Inflammatory macrophage treated with lipopolysaccharide for 4 hours (primary cell): ENCODE data around the gene RABL3.
"Not testable (repeated sequence)": the region's sequence is repeated elsewhere in the genome, so short reads cannot be mapped to it uniquely, and the experiment has no call there.

ENCODE experiments used
- DNase-seq: peaks from one replicate; pipeline ENCODE4 v3.0.0-alpha.2; 2020

Gene RABL3

DNA sequence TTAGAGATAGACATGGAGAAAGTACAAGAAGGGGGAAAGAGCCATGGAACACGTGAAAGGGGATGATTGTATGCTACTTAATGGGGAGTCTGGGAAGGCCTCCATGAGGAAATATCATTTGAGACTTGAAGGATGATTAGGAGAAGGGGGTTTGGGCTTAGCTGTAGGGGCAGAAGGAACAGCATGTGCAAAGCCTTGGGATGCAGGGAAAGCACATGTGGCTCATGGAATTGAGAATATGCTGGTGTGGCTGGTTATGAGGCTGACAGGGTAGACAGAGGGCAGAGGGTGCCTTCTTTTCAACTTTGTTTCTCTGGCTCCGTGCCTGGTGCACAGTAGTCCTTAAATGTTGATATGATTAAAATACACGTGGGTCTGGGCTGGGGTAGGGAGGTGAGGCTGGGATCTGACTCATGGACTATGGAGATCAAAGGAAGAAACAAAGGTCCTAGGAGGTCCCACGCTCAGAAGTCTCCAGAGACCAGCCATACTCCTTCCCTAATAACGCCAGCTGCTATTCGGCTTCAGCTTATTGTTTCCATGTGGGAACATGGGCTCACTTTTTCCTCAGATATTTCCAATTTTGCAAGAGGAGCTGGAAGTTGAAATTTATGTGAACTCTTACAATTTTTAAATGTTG, 1.4 kb upstream of the RABL3 start:
- no peak for DNase-seq

- DNase-seq: peak; percentile 35
Measured at GRCh38 chr3:120742849-120743365, 591 bp upstream of the RABL3 start.

GRCh38 chr3:120741837-120742197, 499 bp downstream of the RABL3 start:
- peak; percentile 29 for DNase-seq

- DNase-seq: no peak
Measured at GRCh38 chr3:120741320-120741719, 996 bp downstream of the RABL3 start.

DNA sequence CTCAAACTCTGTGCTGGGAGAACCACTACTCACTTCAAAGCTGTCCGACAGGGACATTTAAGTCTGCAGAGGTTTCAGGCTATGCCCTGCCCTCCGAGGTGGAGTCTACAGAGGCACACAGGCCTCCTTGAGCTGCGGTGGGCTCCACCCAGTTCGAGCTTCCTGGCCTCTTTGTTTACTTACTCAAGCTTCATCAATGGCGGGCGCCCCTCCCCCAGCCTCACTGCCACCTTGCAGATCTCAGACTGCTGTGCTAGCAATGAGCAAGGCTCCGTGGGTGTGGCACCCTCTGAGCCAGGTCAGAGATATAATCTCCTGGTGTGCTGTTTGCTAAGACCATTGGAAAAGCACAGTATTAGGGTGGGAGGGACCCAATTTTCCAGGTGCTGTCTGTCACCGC, 4.3 kb downstream of the RABL3 start:
- not testable (repeated sequence) for DNase-seq

DNA sequence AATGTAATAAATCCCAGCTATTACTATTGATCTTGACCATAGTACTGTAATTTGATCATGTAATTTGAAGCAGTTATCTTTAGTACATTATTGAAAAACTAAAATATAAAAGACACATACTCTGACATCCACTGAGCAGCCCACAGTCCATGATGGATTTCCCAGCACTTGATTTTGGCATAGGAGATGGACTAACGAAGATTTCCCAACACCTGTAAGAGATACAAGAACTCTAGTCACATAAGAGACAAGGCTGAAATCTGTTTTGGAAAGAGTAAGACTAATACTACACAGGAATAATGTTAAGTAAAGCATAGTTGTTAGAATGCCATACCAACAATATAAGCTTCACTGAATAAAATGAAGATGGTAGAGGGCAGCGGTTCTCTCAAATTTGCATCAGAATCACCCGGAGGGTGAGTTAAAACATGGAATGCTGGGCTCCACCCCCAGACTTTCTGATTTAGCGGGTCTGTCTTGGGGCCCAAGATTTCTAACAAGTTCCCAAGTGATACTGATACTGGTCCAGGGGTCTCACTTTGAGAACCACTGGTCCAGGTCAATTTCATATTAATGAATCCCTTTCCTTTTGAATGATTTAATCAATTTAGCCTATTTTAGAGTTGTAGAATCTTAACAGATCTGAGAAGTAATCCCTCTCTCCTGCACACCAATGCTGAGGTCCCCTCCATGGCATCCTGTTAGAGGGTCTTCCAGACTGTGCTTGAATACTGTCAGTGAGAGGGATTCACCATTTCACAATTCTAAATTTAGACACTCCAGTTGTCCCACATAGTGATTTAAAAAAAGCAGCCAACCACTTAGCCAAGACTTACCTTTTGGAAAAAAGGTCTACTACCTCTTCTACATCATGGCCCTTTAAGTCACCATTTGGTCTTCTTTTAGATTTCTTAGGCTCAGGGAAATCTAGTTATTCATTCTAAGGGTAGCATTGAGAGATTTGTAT, 11.5 kb downstream of the RABL3 start:
- no peak for DNase-seq

DNA sequence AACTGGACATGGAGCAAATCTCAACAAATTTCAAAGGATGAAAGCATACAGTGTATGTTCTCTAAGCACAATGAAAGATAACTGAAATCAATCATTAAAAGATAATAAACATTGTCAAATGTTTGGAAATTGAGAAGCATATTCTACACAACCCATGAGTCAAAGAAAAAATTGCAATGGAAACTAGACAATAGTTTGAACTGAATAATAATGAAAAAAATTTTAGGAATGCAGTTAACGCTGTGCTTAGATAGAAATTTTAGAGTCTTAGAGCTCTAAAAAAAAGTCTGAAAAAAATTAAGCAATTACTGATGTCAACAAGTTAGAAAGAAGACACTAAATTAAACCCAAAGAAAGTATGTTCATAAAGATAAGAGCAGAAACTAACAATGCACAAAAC, 15.5 kb downstream of the RABL3 start:
- no peak for DNase-seq

GRCh38 chr3:120719167-120719834, 23.0 kb downstream of the RABL3 start:
- DNase-seq: not testable (repeated sequence)

DNA sequence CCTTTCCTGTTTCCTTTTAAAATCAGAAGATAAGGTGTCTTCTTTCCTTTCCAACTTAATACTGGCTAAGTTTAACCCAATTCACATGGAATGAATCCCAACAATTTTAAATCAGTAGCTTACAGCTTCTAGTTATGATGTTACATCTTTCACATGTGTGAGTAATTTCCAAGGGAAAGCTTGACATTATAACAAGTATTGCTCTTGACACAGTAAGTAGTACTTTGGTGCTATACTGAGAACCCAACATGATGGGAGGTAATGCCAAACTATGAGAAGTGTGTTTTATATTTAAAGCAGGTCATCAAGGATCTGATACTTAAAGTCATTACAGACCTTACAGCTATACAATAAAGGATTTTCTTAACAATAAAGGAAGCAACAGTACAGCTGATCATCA, 29.1 kb downstream of the RABL3 start:
- no peak for DNase-seq

- DNase-seq: no peak
Measured at GRCh38 chr3:120710369-120710768, 31.9 kb downstream of the RABL3 start.

DNA sequence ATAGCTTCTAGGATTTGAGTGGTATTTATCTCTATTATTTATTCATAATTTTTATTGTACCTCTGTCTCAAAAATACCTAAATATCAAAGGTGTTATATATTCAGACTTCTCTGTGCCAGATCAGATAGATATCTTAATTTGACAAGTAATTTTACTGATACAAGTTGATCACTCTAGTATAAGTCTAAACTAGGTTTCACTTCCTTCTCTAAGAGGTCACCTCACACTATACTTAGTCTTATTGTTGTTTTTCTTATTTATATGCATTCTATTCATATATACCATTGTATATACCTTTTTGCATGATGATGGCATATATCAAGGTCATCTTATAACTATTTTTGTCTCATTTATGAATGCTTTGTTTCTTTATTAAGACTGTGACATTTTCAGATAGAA, 33.9 kb downstream of the RABL3 start:
- DNase-seq: no peak

DNA sequence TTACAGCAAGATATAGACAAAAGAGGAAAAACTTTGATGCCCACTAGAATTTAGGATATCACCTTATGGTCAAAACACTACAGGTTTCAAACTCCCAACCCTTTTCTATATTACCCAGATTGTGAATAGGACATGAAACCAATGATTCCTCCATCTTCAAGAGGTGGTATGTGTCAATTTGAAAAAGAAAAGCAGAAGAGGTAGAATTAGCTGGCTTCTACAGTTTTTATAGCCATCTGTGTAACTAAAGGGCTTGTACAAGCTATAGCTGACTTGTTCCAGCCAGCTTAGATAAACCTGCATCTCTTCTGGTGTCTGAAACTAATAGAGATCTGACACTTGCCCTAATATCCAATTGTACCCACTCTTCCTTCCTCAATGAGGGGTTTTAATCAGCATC, 35.4 kb downstream of the RABL3 start:
- no peak for DNase-seq

GRCh38 chr3:120705884-120706582, 36.3 kb downstream of the RABL3 start:
- peak; percentile 10 for DNase-seq

DNA sequence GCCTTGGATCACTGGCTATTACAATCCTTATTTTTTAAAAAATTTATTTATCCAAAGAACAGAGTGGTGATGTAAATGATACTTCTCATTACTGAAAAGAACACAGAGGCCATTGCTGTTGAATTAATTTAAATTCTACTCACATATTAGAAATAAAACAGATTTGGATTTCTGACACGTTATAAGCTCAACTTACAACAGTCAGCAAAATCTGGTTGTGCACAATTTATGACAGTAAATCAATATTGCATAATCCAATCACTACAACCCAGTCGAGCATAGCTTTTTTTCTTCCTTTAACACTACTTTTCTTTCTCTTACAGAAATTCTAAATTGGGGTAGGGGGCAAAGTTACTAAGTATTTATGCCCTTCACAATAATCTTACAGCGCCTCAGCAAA, 43.0 kb downstream of the RABL3 start:
- DNase-seq: no peak

DNA sequence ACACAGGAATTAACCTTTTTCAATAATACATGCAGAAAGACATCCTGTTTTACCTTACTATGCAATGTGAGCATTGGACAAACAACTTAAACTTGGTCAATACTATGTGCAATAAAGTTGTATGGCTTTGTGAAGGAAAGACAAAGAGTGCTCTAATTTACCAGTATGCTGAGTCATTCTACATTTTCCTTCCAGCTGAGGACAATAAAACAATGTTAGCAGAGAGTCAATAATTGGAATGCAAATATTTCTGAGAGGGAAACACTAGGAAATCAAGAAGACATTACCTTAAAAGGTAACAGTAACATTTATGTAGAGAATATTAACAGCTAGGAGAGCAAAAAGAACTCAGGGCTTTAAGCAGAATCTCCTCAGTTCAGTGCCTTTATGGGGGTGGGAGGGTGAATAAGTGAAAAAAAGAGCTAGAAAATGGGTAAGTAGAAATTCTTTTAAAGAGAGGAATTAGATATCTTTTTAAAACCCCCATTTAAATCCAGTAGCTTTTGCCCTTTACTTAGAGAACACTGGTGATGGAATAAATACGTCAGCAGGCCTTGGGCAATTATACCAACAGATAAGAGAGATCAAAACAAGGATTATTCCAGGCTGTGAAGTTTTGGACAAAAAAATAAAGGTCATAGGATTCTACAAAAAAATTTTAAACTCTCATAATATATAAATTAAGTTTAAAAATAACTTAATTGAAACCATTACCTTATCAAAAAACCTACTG, 48.7 kb downstream of the RABL3 start:
- DNase-seq: no peak

DNA sequence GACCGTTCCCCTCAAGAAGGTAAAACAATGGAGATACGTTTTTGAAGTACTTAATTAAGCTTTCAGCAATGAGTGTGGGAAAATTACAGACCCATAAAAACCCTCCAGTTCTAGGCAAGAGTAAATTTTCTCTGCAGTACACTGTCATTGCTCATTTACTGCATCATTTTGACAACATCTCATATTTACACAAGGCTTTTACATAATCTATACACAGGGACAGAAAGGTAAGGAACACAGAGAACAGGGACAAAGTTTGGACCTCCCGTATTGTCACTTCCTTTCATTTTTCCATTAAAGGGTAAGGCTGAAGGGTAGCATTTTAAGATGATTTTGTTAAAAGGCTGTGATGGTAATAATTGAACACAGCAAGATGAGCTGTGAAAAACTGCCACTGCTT, 52.9 kb downstream of the RABL3 start:
- DNase-seq: no peak

DNA sequence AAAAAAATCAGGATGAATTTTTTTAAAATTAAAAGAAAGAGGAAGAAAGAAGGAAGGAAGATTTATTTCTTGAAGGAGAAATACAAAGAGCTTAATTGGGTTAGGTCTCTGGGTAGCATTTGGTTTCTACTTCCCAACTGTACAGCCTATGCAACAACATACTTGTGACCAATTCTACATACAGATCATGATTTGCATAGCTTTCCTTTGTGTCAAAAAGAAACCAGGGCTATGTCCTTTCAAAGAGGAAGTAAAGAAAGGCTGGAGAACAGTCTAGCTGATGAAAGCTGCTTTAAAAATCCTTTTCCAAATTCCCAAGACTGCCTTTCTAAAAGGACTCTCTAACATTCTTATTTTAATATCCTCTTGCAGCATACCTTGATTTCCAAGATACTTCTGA, 54.2 kb downstream of the RABL3 start:
- DNase-seq: peak; percentile 97

GRCh38 chr3:120685411-120685810, 56.9 kb downstream of the RABL3 start:
- DNase-seq: no peak

GRCh38 chr3:120684896-120685295, 57.4 kb downstream of the RABL3 start:
- DNase-seq: no peak

GRCh38 chr3:120683671-120684301, 58.5 kb downstream of the RABL3 start:
- DNase-seq: no peak

DNA sequence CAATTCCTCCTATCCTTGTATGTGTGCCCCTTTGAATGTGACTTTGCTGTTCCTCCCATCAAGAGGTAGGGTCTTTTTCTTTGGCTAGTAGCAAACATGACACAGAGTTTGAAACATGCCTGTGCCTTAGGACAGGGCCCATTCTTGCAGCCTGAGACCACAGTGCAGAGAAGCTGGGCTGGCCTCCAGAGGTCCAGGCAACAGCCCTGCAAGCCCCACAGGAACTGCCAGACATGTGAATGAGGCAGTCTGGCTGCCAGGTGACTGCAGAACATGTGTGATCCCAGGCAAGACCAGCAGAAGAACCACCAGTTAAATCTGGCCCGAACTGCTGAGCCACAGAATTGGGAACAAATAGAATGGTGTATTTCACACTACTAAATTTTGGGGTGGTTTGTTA, 59.1 kb downstream of the RABL3 start:
- DNase-seq: no peak
